HepG2 (cell line): ENCODE measurements around the gene IL1RAP. TPM values are rescaled to one million over a fixed set of nuclear protein-coding genes. Genes with fewer than 3 reads are reported as not detected.

Experiments
- ATAC-seq: fragments of 200-7000 bp; cut with Tn5 transposase; 3 replicates; pipeline ENCODE4 v1.9.1; 2020; ENCODE audit warnings: mild to moderate bottlenecking, moderate library complexity
- BruUV-seq: library from RNA; stranded (reverse); fragments of 400-500 nt; replicated peaks from 2 replicates; lab custom pipeline; 2021; lab: Mats Ljungman, UMichigan
- CTCF ChIA-PET: fragments of 300-600 bp; formaldehyde crosslinking; extraction: SDS; loops from one replicate; lab custom pipeline; 2021; ENCODE audit warnings: low total read pairs, inconsistent platforms, low intra/inter-chr PET ratio; lab: Yijun Ruan, JAX
- POLR2A ChIA-PET: fragments of 350-600 bp; sonication (Branson Sonifier 250); formaldehyde crosslinking; loops from one replicate; lab custom pipeline; 2020; ENCODE audit warnings: antibody characterized with exemption, inconsistent platforms; lab: Yijun Ruan, JAX
- DNase-seq: peaks from one replicate; pipeline ENCODE4 v3.0.0-alpha.2; 2015; ENCODE audit warnings: low spot score
- FAIRE-seq: peaks from 3 replicates; lab custom pipeline; 2011; peaks lifted over from hg19 to GRCh38; lab: Jason Lieb, UNC
- H2AFZ ChIP-seq: one replicate; pipeline ENCODE4 v1.6.1; 2011; ENCODE audit warnings: low read length, inconsistent platforms
- H3K27ac ChIP-seq: fragments of 300-600 bp; 3 replicates; pipeline ENCODE4 v1.8.0; 2011; ENCODE audit warnings: mixed run types, mild to moderate bottlenecking, mixed read lengths, low read length, inconsistent platforms; ENCODE audit not compliant: insufficient read depth; ENCODE audit errors: extremely low read length
- H3K27me3 ChIP-seq, 2 experiments: fragments of 200-600 bp in 1 of 2; 2 replicates in 1 of 2; 3 replicates in 1 of 2; pipeline versions ENCODE4 v1.6.0 to v1.8.0; 2011; ENCODE audit warnings: low read length in 2 of 2, mild to moderate bottlenecking in 2 of 2, moderate library complexity in 2 of 2, inconsistent platforms in 1 of 2; ENCODE audit not compliant: insufficient read depth in 2 of 2, control insufficient read depth in 1 of 2
- H3K36me3 ChIP-seq, 2 experiments: fragments of 200-600 bp in 1 of 2; replicated peaks in 1 of 2; 2 replicates in 1 of 2; 3 replicates in 1 of 2; pipeline versions ENCODE4 v1.5.1 to v1.8.0; 2011; ENCODE audit warnings: low read length in 2 of 2, inconsistent platforms in 1 of 2; ENCODE audit not compliant: insufficient read depth in 2 of 2, control insufficient read depth in 1 of 2
- H3K4me1 ChIP-seq: 2 replicates; pipeline ENCODE4 v1.5.1; 2012; ENCODE audit warnings: low read length, inconsistent platforms; ENCODE audit not compliant: insufficient read depth
- H3K4me2 ChIP-seq: 2 replicates; pipeline ENCODE4 v1.6.0; 2011; ENCODE audit warnings: low read depth, low read length, inconsistent platforms
- H3K4me3 ChIP-seq, 3 experiments: fragments of 200-600 bp in 1 of 3; sonication (generic), shearing (Covaris generic) in 1 of 3; replicated peaks in 1 of 3; 2 replicates each; pipeline ENCODE4 v1.5.1; 2011 to 2016; ENCODE audit warnings: low read length in 3 of 3, inconsistent platforms in 2 of 3, low read depth in 2 of 3, mild to moderate bottlenecking in 2 of 3, control low read depth in 1 of 3, mixed read lengths in 1 of 3; ENCODE audit not compliant: insufficient read depth in 1 of 3
- H3K79me2 ChIP-seq: one replicate; pipeline ENCODE4 v1.6.1; 2011; ENCODE audit warnings: low read length, inconsistent platforms; ENCODE audit not compliant: insufficient read depth
- H3K9ac ChIP-seq: 2 replicates; pipeline ENCODE4 v1.6.0; 2011; ENCODE audit warnings: mild to moderate bottlenecking, low read depth, low read length, inconsistent platforms; ENCODE audit not compliant: insufficient read depth
- H3K9me3 ChIP-seq: 2 replicates; pipeline ENCODE4 v1.5.1; 2012; ENCODE audit warnings: mild to moderate bottlenecking, low read length
- H4K20me1 ChIP-seq: 2 replicates; pipeline ENCODE4 v1.6.0; 2011; ENCODE audit warnings: inconsistent platforms, mild to moderate bottlenecking, low read length, moderate library complexity; ENCODE audit not compliant: insufficient read depth
- ARID2 ChIP-seq: sonication (generic); formaldehyde crosslinking; IDR thresholded peaks from 2 replicates; pipeline ENCODE4 v1.8.1; 2022; ENCODE audit warnings: mild to moderate bottlenecking, missing genetic modification reagents, borderline replicate concordance
- EEA1 ChIP-seq: sonication (generic); formaldehyde crosslinking; IDR thresholded peaks from 2 replicates; pipeline ENCODE4 v1.5.1; 2020; ENCODE audit warnings: mild to moderate bottlenecking, missing genetic modification reagents, borderline replicate concordance
- ELF3 ChIP-seq: IDR thresholded peaks from 2 replicates; pipeline ENCODE4 v1.6.1; 2016; ENCODE audit warnings: missing genetic modification reagents, missing compliant biosample characterization
- KLF6 ChIP-seq: IDR thresholded peaks from 2 replicates; pipeline ENCODE4 v1.8.0; 2016; ENCODE audit warnings: missing biosample characterization, missing genetic modification reagents
- NR2F2 ChIP-seq: IDR thresholded peaks from 2 replicates; pipeline ENCODE4 v1.6.1; 2012; ENCODE audit warnings: low read depth, inconsistent platforms, borderline replicate concordance
- PHF5A ChIP-seq: IDR thresholded peaks from one replicate; pipeline ENCODE4 v1.6.1; 2018; ENCODE audit warnings: low read depth, missing genetic modification reagents; ENCODE audit not compliant: unreplicated experiment
- RARG ChIP-seq: sonication (generic); formaldehyde crosslinking; IDR thresholded peaks from 2 replicates; pipeline ENCODE4 v1.4.0; 2020; ENCODE audit warnings: low read depth, mild to moderate bottlenecking, missing genetic modification reagents
- TOE1 ChIP-seq: sonication (generic); formaldehyde crosslinking; IDR thresholded peaks from 2 replicates; pipeline ENCODE4 v1.4.0; 2020; ENCODE audit warnings: mild to moderate bottlenecking, missing genetic modification reagents
- ZNF460 ChIP-seq: sonication (generic); formaldehyde crosslinking; IDR thresholded peaks from 2 replicates; pipeline ENCODE4 v1.5.1; 2020; ENCODE audit warnings: missing genetic modification reagents, mild to moderate bottlenecking, borderline replicate concordance
- ZNF468 ChIP-seq: sonication (generic); formaldehyde crosslinking; IDR thresholded peaks from 2 replicates; pipeline ENCODE4 v1.8.0; 2022; ENCODE audit warnings: mild to moderate bottlenecking, moderate library complexity, missing genetic modification reagents
- ZNF496 ChIP-seq: sonication (generic); formaldehyde crosslinking; IDR thresholded peaks from 2 replicates; pipeline ENCODE4 v1.8.1; 2023; ENCODE audit warnings: mild to moderate bottlenecking, moderate library complexity, missing genetic modification reagents; ENCODE audit not compliant: insufficient replicate concordance
- ZNF737 ChIP-seq: sonication (generic); formaldehyde crosslinking; IDR thresholded peaks from 2 replicates; pipeline ENCODE4 v1.5.0; 2020; ENCODE audit warnings: missing genetic modification reagents, mild to moderate bottlenecking, borderline replicate concordance
- ZNF775 ChIP-seq: sonication (generic); formaldehyde crosslinking; IDR thresholded peaks from 2 replicates; pipeline ENCODE4 v1.4.0; 2020; ENCODE audit warnings: missing genetic modification reagents, mild to moderate bottlenecking, moderate library complexity, borderline replicate concordance
- WGBS: methylation state at CpG from one replicate; pipeline ENCODE4 v1.1.6; 2017; ENCODE audit warnings: low lambda C conversion rate; 5-methylcytosine and 5-hydroxymethylcytosine counted together
- in situ Hi-C: cut with HindIII; loops from 2 replicates; pipeline ENCODE4 v1.10.0; 2017; ENCODE audit warnings: low pct_unique_long_range_greater_than_20kb; ENCODE audit not compliant: extremely low pct_ligation_motif_present
- intact Hi-C: fragments of 100-400 bp; cut with micrococcal nuclease; formaldehyde crosslinking; loops from one replicate; pipeline ENCODE4 v1.10.0; 2022; ENCODE audit not compliant: unreplicated experiment
- polyA plus RNA-seq, 8 experiments: library from polyadenylated mRNA; depleted of rRNA in 3 of 8; stranded (reverse) in 7 of 8; unstranded in 1 of 8; fragments of >200 nt; fragmentation: Illumina TruSeq in 4 of 8; extraction: Trizol in 4 of 8; gene quantifications; 2 replicates each; pipeline versions ENCODE4 v1.2.1 to v1.2.3, GENCODE V29; 2011 to 2016; ENCODE audit warnings: low read depth in 4 of 8, missing spikeins in 1 of 8, mixed read lengths in 1 of 8; ENCODE audit not compliant: insufficient read depth in 1 of 8
- total RNA-seq, 5 experiments: library from RNA; depleted of rRNA; stranded (reverse); fragments of >200 nt; fragmentation: Illumina TruSeq; extraction: Trizol; gene quantifications; 2 replicates each; pipeline ENCODE4 v1.2.3, GENCODE V29; 2016; ENCODE audit warnings: low read depth in 1 of 5

Gene IL1RAP
- total and polyA plus RNA-seq, 2 of the 13 experiments (the other 11 are each of a cell fraction or from before 2014, with no cell fraction given) = 18.3 to 54.9 TPM

DNA sequence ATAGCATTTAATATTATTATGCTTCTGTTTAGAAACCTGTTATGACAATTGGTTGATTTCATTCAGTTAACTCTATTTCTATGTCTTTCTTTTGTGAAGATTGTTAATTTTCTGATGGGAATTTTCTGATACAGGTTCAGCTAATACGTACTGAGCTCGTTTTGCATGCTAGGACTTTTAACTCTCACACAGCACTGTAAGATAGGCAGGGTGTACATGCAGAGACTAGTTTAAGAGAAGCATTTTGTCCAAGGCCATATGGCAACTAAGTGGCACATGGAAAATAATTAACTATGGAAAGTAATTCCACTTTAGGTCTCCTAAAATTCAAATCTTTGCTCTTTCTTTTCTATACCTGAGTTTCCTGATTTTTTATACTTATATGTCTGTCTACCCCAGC lies 81.9 kb downstream of the IL1RAP start:
- POLR2A ChIA-PET = interaction anchor here (1.1 to 1.4 kb wide), 2 partner anchors 9 to 82 kb away, joined by 3 read pairs; no protein-coding TSS in a partner anchor
- Histone ChIP-seq H3K79me2 (no peaks in the 10 kb centered on the region), H3K4me3 (no peak overlapping the region), H3K36me3 (peaks cover 0 to 2% of the 10 kb centered on the region in 2 experiments; a peak in 2 of 5 replicates), H4K20me1 (no peaks in the 10 kb centered on the region), H3K27ac (peak overlapping the region; percentile 66), H3K9ac (no peak overlapping the region), H2AFZ (no peak overlapping the region), H3K27me3 (no peaks in the 10 kb centered on the region), H3K4me1 (peaks cover 26% of the 10 kb centered on the region), H3K4me2 (peak overlapping the region; percentile 52), H3K9me3 (no peaks in the 10 kb centered on the region)
- no peak for TF ChIP-seq ZNF468 (CRISPR knock-in tag)
- TF ChIP-seq ZNF496 (CRISPR knock-in tag) = no peak
- TF ChIP-seq ARID2 (CRISPR knock-in tag) = peak; percentile 37; the same call in 1 of the 2 replicates
- no peak for TF ChIP-seq ZNF460
- DNase-seq (no peak), FAIRE-seq (no peak), ATAC-seq (peak; percentile 65)
- CTCF ChIA-PET = no interaction called here
- in situ Hi-C loops (no loop called here), intact Hi-C loops (no loop called here)
- BruUV-seq = no TSS peak
- WGBS = 44% methylated on average over 2 of the region's 2 CpGs

DNA sequence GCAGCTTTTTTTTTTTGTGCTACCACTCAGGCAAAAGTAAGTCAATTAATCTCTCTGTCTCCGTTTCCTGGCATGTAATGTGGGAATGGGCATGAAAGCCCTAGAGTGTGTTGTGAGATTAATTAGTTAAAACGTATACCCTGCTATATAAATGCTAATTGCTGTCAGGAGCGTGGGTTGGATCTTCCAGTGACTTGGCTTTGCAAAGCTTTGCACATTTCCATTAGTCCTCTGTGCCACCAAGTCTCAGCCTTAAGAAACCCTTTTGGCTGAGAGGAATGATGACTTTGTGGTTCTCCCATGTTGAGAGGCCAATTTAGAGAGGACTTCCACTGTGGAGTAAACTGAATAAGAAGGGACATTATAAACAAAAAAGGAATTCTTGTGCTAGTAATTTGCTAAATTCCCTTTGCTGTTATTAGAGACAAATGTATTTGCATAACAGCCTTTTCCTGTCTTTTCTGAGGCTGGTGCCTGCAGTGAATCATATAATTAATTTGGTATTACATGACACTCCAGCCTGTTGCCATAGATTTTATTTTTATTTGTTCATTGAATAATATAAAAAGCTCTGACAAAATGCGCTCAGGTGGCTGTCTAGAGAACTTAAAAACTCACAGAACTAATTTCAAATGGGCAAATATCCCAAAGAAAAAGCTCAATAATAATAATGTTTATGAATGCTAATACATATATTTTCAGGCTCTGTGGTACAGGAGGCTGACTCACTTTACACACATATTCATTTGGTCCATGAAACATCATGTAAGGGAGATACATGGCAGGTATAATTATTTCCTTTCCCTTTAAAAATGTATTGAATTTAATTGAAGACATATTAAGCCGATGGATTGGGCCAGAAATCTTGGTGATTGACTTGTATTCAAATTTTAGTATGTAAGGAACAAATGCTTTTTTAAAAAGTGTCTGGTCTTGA lies 82.7 kb downstream of the IL1RAP start:
- BruUV-seq = no TSS peak
- H3K4me2 ChIP-seq = no peak overlapping the region
- CTCF ChIA-PET = no interaction called here
- peaks cover 28% of the 10 kb centered on the region for H3K4me1 ChIP-seq
- WGBS = 88% methylated on average over 5 of the region's 5 CpGs
- no peak for TF ChIP-seq ZNF737
- no peak for TF ChIP-seq KLF6
- TF ChIP-seq ZNF775 (CRISPR knock-in tag) = no peak
- no peak for TF ChIP-seq ELF3 (CRISPR knock-in tag)
- no peak for TF ChIP-seq EEA1 (CRISPR knock-in tag)
- no peak for TF ChIP-seq PHF5A
- no peak for TF ChIP-seq TOE1 (CRISPR knock-in tag)
- TF ChIP-seq NR2F2 = no peak
- no peak for TF ChIP-seq RARG (CRISPR knock-in tag)
- TF ChIP-seq, all 625 proteins: peak for 0
- Histone ChIP-seq H3K27ac (peak overlapping the region; percentile 66), H4K20me1 (no peaks in the 10 kb centered on the region), H3K36me3 (peaks cover 0 to 2% of the 10 kb centered on the region in 2 experiments; a peak in 2 of 5 replicates), H3K9me3 (no peaks in the 10 kb centered on the region), H3K27me3 (no peaks in the 10 kb centered on the region), H3K4me3 (no peak overlapping the region), H2AFZ (no peak overlapping the region), H3K9ac (no peak overlapping the region), H3K79me2 (no peaks in the 10 kb centered on the region)
- POLR2A ChIA-PET = interaction anchor here (1.1 to 1.4 kb wide), 2 partner anchors 10 to 83 kb away, joined by 3 read pairs; no protein-coding TSS in a partner anchor
- FAIRE-seq = no peak
- in situ Hi-C loops (no loop called here), intact Hi-C loops (no loop called here)
- ATAC-seq = no peak
- DNase-seq = no peak
